ENCODE data around the gene JAK1.
"Not testable (repeated sequence)": the region's sequence is repeated elsewhere in the genome, so short reads cannot be mapped to it uniquely, and the experiment has no call there.

JAK1 gene

DNA sequence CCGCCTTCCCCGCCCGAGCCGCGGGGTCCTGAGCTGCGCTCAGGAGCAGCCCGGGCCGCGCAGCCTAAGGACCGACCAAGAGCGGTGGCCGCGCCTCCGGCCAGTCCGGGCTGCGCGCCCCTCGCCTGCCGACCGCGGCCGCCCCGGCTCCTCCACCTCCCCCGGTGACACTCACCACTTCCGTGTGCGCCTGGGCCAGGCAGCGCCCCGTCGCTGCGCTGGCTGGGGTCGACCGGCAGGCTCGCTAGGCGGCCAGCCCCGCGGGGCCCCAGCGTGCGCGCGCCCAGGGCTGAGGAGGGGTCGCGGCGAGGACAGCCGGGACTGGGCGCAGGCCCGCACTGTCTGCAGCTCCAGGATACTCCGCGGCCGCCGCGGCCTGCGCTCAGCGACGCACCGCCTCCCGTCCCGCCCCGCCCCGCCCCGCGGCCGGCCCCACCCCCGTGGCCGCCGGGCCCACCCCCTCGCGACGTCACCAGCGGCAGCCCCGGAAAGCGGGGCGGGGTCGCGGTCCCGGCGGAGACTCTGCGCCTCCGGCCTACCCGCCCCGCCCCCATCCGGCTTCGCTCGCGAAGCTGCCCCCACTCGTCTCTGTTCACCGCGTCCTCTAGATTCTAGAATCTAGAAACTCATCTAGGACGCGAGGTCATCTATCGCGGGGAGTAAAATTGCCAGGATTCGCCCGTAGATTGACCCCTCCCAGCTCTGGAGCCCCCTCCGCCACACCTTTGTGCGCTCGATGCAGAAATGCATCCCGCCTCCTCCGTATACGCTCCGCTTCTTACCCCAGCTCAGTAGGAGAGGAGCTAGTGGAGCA lies at the start of gene JAK1:
Gene JAK1, minus strand, starts transcription at position 392 of the 814 bp plus-strand sequence. CDS start 80,285 bp downstream, outside the sequence.
- peak; percentile 90 for DNase-seq (ENCODE audit: low spot score)

DNA sequence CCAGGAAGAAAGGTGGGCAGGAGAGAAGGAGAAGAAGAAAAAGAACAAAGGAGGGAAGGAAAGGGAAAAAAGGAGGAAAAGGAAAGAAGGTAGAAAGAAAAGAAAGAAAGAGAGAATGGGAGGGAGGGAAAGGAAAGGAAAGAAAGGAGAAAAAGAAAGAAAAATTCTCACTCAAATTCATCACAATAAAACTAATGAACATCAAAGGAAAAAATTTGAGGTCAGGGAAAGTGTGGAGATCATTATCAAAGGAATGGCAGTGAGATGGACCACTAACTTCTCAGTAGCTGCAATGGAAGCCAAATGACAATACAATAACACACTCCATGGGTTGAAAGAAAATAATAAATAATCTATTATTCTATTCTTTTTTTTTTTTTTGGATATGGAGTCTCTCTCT lies 48.0 kb upstream of the JAK1 start:
- DNase-seq (ENCODE audit: low spot score) = no peak

DNA sequence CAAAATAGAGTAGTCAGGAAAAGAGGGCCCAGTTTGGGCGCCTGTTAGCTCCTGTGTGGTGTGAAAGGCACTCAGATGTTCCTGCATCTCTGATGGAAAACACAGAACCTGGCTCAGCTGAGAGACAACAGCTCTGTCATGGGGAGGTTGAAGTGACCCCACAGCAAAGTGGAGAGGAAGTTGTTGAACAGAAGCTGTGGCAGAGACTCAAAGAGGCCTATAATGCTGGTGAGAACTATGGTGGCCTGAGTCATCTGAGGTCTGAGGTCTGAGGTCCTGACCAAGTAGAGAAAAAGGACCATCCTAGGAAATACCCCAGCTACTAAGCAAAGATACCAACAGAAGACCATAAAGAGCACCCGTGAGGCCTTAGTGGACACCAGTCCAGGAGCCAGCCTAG lies 45.6 kb upstream of the JAK1 start:
- no peak for DNase-seq (ENCODE audit: low spot score)

DNA sequence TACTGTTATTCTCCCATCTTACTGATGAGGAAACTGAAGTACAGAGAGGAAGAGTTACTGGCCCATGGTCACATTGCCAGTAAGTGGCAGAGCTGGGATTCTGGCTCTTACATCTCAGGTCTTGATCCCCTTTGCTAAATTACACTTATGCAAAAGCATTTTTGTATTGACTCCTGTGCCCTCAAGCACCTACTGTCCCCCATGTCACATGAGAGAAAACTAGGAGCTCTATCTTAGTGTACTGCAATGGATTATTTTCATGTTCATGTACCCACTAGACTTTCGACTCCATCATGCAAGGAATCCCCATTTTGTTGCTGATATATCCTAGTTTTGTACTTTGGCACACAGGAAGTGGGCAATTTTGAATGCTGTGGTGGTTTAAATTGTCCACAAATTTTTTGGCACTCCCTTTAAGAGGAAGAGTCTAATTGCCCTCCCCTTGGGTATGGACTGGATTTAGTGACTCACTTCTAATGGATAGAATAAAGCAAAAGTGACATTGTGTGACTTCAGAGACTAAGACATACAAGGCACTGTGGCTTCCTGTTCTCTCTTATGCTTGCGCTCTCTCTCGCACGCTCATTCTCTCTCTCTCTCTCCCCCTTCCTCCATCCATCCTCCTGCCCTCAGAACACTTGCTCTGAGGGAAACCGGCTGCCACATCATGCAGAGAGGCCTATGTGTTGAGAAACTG lies 43.5 kb upstream of the JAK1 start:
- peak; percentile 12 for DNase-seq (ENCODE audit: low spot score)

DNA sequence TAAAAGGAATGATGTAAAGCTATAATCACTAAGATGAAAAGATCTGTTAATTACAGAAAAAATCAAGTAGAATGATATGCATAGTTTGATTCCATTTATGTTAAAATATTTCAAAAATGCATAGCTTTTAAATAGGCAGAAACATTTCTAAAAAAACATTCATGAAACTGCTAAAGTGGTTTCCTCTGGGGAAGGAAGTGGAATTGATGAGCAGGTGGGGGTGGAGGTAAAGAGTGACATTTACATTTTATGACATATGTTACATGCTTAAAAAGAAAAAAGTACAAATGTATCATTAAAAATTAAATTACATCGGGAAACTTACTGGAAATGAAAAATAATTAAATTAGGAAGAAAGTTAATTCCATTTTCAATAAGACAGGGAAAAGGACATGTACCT lies 42.8 kb upstream of the JAK1 start:
- DNase-seq (ENCODE audit: low spot score) = peak; percentile 12

DNA sequence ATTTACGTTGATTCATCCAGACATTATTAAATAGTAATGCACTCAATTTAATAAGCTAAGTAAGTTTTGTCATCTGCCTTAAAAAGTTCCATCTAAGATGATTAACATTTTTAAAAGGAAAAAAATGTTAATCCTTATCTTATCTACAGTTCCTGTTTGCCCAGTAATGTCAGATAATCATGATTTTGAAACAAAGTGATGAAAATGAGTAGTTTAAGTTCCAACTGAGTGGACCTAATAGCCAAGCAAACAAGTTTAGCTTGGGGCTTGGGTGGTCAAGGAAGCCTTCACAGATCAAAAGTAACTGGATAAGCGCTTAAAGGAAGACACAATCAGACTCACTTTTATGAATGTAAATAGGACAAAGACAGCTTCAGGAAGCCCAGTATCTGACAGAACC lies 40.5 kb upstream of the JAK1 start:
- DNase-seq (ENCODE audit: low spot score) = no peak

DNA sequence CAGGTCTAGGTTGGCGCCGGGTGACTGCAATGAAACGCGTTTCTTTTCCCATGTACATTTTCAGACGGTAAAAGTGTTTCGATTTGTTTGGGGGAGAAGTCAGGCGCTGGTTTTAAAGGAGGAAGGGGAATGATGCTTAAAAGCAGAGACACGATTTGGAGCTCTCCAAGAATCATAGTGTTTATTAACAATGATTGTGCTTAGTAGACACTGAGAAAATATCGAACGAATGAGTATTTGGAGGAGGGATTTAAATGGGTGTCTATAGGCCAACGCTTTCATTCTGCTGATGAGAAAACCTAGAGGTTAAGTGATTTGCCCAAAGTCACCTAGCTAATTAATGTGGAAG lies 36.9 kb upstream of the JAK1 start:
- no peak for DNase-seq (ENCODE audit: low spot score)

DNA sequence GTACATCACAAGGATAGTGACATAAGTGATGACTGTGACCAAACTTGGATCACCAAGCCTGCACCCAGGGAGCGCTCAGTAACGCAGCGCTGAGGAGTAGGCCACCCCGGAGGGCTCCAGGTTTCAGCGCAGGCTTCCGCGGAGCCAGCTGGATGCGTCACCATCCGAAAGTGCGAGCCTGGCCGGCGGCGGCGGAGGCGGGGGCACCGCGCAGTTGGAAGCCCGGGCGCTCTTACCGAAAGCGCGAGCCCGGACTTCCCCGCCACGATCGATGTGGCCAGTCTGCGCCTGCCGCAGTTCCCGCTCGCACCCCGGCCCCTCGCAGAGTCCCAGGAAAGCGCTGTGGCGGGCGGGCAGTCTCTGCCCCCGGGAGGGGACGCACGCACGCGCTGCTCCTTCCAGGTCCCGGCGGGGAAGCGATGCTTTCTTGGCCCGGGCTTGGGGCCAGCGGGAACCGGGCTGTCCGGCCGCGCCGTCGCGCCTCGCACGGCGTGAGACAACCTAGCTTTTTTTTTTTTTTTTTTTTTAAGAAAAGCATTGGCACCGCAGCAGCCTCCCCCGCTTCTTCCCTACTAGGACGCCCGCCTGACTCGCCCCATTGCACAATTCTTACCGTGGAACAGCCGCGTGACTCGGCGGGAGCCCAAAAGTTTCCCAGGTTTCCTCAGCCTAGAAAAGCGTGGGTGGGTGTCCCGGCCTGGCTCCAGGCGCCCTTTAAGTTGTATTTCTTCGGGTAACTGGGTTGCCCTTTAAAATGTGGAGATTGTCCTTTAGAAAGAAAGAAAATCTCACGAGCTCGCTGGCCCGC lies 36.4 kb upstream of the JAK1 start:
- DNase-seq (ENCODE audit: low spot score) = peak; percentile 47

DNA sequence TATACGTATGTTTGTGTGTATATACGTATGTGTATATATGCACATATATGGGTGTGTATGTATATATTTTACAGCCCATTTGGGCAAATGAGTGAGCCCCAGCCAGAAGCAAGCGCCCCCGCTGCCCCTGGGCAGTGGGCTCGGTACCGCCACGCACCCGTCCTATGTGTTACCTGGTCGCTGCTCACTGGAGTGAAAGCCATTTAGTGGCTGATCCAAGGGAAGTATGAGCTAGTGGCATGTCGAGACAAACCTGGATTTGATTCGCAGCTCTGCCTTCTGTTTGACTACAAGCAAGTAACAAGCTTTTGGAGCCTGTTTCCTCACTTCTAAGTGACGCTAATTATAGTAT lies 35.8 kb upstream of the JAK1 start:
- DNase-seq (ENCODE audit: low spot score) = no peak

DNA sequence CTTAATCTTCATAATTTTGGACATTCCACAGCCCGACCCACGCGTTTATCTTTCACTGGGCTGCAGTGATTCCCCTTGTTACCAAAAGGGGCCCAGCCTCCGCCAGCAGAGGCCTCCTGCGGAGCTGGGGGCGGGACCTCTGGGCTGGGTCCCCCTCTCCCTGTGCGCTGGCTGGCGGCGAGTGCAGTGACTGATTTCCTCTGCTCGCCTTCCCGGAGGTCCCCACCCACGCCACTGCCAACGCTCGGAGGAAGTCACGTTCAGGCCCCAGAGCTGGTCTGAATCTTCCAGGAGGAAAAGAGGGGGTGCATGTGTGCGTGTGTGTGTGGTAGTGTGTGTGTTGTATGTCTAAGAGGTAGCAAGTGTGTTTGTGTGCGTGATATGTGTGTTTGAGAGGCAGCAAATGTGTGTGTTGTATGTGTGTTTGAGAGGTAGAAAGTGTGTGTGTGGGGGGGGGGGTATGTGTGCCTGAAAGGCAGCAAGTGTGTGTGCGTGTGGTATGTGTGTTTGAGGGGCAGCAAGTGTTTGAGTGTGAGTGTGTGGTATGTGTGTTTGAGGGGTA lies 35.0 kb upstream of the JAK1 start:
- peak; percentile 70 for DNase-seq (ENCODE audit: low spot score)

DNA sequence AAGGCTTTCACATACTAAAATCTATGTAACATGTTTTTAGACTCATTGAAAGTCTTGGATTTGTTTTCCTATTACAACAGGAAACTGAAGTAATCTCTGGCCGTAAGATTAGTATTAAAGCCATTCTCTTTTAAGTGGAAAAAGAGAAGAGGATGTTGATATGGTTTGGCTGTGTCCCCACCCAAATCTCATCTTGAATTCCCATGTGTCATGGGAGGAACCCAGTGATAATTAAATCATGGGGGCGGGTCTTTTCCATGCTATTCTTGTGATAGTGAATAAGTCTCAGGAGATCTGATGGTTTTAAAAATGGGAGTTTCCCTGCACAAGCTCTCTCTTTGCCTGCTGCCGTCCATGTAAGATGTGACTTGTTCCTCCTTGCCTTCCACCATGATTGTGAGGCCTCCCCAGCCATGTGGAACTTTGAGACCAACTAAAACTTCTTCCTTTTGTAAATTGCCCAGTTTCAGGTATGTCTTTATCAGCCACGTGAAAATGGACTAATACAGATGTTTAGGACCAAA lies 32.1 kb upstream of the JAK1 start:
- DNase-seq (ENCODE audit: low spot score) = not testable (repeated sequence)

DNA sequence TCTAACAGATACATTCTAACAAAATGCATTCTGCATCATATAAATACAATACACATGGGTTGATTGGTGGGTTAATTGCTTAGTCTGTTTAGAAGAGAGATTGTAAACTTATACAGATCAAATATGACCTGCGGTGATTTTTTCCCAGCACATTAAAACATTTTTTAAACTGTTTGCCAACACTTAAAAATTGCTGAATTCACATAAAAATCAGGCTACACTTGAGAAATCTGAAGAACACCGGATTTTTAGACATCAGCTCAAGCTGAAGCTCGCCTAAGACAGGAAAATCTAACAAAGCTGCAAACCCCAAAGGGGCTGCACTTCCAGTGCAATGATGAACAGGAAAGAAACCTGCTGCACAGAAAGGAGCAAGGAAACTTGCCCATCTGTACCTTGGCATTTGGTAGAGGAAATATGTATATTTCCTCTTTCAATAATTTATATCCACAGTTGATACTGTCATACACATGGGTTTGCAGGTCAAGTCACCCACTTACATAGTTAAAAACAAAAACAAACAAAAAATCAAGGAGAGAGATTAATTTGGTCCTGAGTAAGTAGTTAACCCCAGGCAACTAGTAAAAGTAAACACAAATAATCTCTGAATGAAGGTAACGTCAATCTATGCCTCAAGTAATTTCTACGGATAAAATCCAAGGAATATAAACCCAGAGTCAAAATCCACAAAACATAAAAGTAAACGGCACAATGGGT lies 30.4 kb upstream of the JAK1 start:
- DNase-seq (ENCODE audit: low spot score) = no peak

DNA sequence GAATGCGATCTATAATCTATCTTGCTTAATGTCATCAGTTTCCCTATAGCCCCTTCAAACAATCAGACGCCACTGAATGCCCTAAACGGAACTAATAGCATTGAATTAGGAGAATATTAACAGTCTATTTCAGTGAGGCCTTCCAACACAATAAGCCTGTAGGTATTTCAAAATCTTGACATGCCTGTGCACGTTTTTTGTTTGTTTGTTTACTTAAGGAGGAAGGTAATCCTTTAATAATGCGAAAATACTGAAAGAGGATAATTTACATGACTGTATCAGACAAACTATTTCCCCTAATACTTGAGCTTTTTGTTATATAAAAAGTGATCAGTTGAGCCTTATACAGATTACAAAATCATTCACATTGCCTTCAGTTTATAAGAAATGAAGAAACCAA lies 29.0 kb upstream of the JAK1 start:
- no peak for DNase-seq (ENCODE audit: low spot score)

DNA sequence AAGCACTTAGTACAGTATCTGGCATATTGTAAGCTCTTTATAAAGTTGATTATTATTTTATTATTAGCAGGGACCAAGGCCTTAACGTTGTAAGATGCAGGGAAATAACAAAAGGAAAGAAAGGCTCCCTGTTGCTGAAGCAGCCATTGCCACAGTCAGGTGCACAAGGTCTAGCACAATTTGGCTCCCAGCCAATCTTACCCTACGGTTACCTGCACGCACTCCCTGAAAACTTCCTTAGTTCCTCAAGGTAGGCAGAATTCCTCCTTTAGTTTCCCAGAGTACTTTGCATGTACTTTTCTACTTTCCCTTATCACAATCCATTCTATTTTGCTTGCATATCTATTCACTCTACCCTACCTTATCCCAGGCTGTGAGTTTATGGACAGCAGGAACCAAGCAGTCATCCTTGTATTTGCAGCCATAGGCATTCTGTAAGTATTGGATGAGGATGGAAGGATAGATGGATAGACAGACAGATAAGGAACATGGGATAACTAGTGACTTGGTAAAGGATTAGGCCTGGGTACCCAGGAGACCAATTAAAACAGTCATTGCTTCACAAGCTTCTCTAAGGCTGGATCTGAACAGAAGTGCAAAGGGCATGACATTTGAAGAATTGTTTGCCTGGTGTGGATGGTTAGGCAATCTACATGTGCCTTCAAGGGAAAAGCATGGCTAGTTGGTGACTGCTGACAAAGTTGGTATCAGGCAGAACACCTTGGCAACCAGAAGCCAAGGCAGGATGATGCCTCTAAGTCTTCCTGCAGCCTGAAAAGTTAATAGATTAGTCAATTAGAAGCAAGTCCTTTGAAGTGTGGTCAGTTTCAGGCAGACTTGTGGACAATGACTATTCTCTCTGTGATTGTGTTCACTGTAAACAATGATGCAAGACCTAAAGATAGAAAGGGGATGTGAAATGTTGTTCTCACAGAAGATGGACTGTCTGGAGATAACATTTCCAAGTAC lies 20.8 kb upstream of the JAK1 start:
- no peak for DNase-seq (ENCODE audit: low spot score)

DNA sequence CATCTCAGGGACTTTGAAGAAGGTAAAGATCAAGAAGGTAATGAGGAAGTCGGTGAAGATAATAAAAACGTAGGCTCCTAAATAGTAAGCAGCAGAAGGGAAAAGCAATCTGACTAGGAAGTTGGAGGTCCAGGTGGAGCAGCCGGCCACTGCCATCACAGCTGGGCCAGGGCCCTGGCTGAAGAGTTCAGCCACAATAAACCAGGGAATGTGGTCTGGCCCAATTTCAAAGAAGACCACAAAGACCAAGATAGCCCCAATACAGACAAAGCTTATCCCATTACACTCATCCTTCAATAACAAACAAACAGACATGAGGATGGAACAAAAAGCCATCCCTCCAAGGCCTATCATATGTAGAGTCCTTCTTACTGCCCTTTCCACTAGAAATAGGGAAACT lies 18.4 kb upstream of the JAK1 start:
- DNase-seq (ENCODE audit: low spot score) = no peak

DNA sequence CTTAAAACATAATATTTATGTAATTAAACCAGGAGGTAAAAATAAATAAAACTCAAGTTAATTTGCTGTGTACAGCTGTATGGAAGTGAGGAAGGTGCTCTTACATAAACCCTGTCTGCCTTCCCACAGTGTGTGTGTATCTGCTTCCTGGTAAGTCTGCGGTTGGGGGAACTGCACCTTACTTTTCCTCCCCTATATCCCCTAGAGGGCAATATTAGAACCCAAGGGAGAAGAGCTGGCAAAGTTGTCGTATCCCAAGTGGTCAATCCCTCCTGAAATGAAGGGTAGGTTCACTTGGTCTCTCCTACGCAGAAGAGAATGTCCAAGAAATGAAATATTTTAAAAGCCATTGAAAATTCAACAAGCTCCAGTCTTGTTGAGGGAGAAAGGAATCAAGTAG lies 17.8 kb upstream of the JAK1 start:
- no peak for DNase-seq (ENCODE audit: low spot score)

DNA sequence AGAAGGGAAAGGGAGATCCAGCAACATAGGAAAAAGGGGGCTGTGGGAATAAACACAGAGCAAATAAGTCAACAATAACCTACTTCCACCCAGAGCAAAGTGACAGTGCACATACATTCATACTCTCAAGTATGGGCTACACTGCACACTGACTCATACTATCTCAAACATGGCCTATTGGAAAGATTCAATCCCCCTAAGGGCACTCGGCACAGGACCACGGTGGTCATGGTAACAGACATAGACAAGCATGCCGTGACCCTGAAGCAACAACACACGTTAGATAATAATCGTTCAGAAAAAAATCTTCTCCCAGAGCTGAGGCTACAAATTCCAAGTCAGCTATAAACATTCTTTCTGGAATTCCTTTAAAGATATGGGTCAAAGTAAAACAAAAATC lies 16.8 kb upstream of the JAK1 start:
- no peak for DNase-seq (ENCODE audit: low spot score)

DNA sequence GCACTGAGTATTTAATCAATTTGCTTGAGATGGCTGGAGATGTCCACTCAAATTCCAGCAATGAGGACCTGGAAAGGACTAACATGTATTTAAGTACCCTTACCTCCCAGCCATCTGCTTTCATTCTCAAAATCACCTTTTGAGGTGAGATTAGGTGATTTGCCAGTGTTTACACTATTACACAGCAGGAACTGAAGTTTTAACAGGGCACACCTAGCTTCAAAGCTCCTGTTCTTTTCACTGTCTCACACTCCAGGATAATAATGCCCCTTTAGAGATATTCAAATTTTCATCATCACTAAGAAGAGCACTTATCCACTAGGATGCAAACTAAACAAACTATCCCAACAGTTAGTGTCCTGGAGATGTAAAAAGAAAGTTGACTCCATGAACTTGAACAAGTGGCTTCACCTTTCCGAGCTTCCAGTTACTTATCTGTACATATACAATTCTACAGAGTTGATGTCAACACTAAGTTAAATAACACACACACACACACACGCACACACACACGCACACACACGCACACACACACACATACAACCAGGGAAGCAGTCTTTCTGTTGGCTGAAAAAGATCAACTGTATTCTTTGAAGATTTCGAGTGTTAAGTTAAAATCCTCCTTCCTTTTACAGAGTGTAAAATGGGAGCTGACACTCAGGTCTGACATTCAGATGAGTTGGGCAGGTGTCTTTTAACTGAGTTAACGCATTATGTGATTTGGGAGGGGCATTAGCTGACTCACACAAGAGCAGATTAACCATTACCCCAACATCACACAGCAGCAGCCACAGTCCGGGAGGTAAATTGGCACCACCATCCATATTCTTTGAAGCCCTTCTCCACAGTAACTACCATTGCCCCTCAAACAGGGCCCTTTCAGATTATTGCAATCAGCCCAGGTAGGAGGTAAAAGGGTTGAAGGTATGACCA lies 15.5 kb upstream of the JAK1 start:
- no peak for DNase-seq (ENCODE audit: low spot score)

All from CD4-positive, alpha-beta T cell treated with Interleukin-6 at 100 ng/mL for 8 hours (primary cell).